AG10803 (cell line): ENCODE data around the gene PTPRD.

ENCODE experiments used
- DNase-seq: peaks from one replicate; pipeline ENCODE4 v3.0.0; 2010; ENCODE audit warnings: low read depth
- H3K4me3 ChIP-seq: 2 replicates; pipeline ENCODE4 v1.5.1; 2011; ENCODE audit warnings: mild to moderate bottlenecking, low read length, control low read depth
- TF ChIP-seq, protein P1 (sequence below): conservative IDR thresholded peaks from 2 replicates; pipeline ENCODE4 v1.5.1; 2011; ENCODE audit warnings: mild to moderate bottlenecking, low read length, control low read depth, inconsistent platforms

The PTPRD gene

GRCh38 chr9:10436756-10437155 lies 176.0 kb downstream of the PTPRD start:
- TF ChIP-seq, protein P1, sequence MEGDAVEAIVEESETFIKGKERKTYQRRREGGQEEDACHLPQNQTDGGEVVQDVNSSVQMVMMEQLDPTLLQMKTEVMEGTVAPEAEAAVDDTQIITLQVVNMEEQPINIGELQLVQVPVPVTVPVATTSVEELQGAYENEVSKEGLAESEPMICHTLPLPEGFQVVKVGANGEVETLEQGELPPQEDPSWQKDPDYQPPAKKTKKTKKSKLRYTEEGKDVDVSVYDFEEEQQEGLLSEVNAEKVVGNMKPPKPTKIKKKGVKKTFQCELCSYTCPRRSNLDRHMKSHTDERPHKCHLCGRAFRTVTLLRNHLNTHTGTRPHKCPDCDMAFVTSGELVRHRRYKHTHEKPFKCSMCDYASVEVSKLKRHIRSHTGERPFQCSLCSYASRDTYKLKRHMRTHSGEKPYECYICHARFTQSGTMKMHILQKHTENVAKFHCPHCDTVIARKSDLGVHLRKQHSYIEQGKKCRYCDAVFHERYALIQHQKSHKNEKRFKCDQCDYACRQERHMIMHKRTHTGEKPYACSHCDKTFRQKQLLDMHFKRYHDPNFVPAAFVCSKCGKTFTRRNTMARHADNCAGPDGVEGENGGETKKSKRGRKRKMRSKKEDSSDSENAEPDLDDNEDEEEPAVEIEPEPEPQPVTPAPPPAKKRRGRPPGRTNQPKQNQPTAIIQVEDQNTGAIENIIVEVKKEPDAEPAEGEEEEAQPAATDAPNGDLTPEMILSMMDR: no peak
- no peak overlapping the region for H3K4me3 ChIP-seq
- DNase-seq: no peak

DNA sequence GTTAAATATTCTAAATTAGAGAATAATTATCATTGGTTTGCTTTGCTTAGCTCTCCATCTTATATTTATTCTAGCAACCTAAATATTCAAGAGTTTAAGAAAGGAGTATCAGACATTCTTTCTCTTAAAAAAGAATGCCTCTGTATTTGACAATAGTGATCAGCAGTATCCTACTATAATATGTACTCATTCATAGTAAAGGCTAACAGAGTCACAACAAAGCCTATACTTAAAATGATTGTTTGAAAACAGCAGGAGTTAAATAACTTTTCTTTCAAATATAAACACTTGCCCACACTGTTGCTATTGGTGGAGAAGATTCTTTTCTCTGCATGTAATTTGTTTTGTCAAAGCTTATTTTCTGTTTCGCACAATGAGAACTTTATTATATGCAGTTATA lies 178.4 kb downstream of the PTPRD start:
- TF ChIP-seq, protein P1: no peak
- no peak overlapping the region for H3K4me3 ChIP-seq
- no peak for DNase-seq

DNA sequence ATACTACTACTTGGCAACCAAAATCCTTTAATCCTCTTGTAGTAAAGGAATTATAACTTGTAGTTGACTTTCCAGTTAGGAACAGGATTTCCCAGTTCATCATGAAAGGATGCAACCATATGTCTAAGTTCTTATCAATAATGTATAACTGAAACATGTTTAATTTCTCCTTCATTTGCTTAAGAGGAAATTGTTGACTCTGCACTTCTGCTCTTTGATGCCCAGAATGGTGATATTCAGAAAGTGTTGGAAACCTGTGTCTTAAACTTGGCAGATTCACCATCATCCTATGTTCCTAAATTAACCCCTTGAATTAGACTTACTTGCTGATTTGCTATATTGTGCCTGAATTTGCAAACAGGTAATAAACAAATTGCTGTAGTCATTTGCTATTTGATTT lies 201.5 kb downstream of the PTPRD start:
- H3K4me3 ChIP-seq: no peak overlapping the region
- DNase-seq: no peak
- TF ChIP-seq, protein P1: no peak

GRCh38 chr9:10403283-10403682 lies 209.5 kb downstream of the PTPRD start:
- TF ChIP-seq, protein P1: no peak
- no peak for DNase-seq
- no peak overlapping the region for H3K4me3 ChIP-seq

DNA sequence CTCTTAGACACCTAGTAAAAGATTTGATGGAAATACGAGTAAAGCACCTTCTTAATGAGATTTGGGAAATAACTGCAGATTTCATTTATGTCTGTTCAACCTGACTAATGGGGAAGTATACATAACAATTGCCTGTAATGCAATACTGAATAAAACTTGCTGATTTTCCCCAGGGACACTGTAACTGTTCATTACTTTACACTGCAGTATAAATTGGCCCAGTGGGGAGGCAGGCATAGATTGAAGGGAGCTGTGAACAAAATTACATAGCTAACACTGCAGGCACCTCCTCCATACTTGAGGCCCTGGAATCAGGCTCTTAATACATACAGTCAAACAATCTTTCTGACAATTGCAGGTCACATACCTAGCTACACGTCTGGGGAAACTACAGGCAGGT lies 216.2 kb downstream of the PTPRD start:
- DNase-seq: no peak
- no peak overlapping the region for H3K4me3 ChIP-seq
- TF ChIP-seq, protein P1: no peak

DNA sequence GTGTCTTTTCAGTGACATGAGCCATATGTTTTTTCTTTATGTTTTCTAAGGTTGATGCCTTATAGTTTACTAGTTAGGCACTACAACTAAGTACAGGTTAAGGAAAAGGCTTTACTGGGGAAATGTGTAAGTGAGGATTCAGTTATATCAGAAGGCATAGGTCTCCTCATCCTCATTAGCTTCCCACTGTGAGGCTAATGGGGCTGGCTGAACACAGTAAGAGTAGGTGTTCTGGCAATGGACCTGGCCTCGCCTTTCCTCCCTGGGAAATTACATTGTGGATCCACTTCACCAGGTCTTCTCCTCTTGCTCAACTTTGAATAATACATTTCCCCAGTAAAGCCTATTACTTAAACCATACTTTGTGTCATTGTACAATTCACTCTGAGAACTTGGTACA lies 225.5 kb downstream of the PTPRD start:
- TF ChIP-seq, protein P1: no peak
- no peak for DNase-seq
- no peak overlapping the region for H3K4me3 ChIP-seq

DNA sequence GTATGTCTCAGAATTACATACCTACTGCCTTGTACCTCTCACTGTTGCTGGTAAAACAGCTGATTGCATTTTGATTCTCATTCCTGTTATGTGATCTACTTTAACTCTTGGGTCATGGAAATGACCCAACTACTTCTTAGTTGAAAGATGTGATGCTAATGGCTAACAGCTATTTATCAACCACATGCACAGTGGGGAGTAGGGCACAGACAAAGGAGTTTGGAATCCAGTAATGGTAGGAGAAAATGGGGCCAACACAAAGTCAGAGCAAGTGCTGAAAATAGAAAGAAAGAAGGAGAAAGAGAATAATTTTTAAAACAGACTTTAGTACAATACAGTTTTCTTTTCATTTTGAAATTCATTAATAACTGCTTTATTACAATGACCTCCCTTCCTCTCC lies 241.0 kb downstream of the PTPRD start:
- H3K4me3 ChIP-seq: no peak overlapping the region
- TF ChIP-seq, protein P1: no peak
- no peak for DNase-seq
